Mononuclear cell (primary cell): Measurements from ENCODE around the gene CPNE7. TPM values are rescaled to one million over a fixed set of nuclear protein-coding genes. Genes with fewer than 3 reads are reported as not detected.

Experiments
- H3K27me3 ChIP-seq: 2 replicates; pipeline ENCODE4 v1.6.0; 2011; ENCODE audit warnings: low read length, control low read depth; ENCODE audit not compliant: insufficient read depth
- H3K4me1 ChIP-seq: 2 replicates; pipeline ENCODE4 v1.5.1; 2011; ENCODE audit warnings: mild to moderate bottlenecking, low read length, control low read depth; ENCODE audit not compliant: insufficient read depth
- H3K4me3 ChIP-seq: 2 replicates; pipeline ENCODE4 v1.5.1; 2011; ENCODE audit warnings: mild to moderate bottlenecking, low read length, moderate library complexity
- H3K9me3 ChIP-seq: 2 replicates; pipeline ENCODE4 v1.5.1; 2011; ENCODE audit warnings: low read depth, mild to moderate bottlenecking, control low read depth, low read length
- total RNA-seq: library from RNA; depleted of rRNA; stranded (reverse); fragments of >200 nt; gene quantifications from one replicate; pipeline ENCODE4 v1.2.3, GENCODE V29; 2012

The CPNE7 gene
- total RNA-seq, 1 donor: 0.52 TPM

- Histone ChIP-seq H3K27me3 (no peaks in the 10 kb centered on the region), H3K4me1 (no peaks in the 10 kb centered on the region), H3K9me3 (no peaks in the 10 kb centered on the region), H3K4me3 (no peak overlapping the region)
Measured at GRCh38 chr16:89646270-89646669, 70.7 kb downstream of the CPNE7 start.

Other genes starting within 250 kb of the CPNE7 start
- gene ANKRD11, start 85.2 kb upstream of the CPNE7 start, total RNA-seq: 110 TPM
- 83.3 TPM for gene SPG7, start 67.4 kb upstream of the CPNE7 start, total RNA-seq
- 5,060 TPM for gene RPL13, start 15.1 kb upstream of the CPNE7 start, total RNA-seq
- not detected for gene DPEP1, start 37.9 kb downstream of the CPNE7 start, total RNA-seq
- 33.5 TPM for gene CHMP1A, start 82.0 kb downstream of the CPNE7 start, total RNA-seq
- 1.3 TPM for gene SPATA33, start 82.1 kb downstream of the CPNE7 start, total RNA-seq
- 12.7 TPM for gene CDK10, start 110.9 kb downstream of the CPNE7 start, total RNA-seq
- gene SPATA2L, start 125.9 kb downstream of the CPNE7 start, total RNA-seq: 10.6 TPM
- 5.2 TPM for gene VPS9D1, start 145.1 kb downstream of the CPNE7 start, total RNA-seq
- gene ZNF276, start 145.8 kb downstream of the CPNE7 start, total RNA-seq: 48.9 TPM
- gene FANCA, start 240.9 kb downstream of the CPNE7 start, total RNA-seq: 2.9 TPM